Dendritic cell treated with granulocyte-macrophage colony-stimulating factor and Interleukin-4, amounts not matched to agents 40 ng/mL and 50 ng/mL, for 4 days (primary cell): ENCODE measurements around the gene SLC9C2.
"Not testable (repeated sequence)": the region's sequence is repeated elsewhere in the genome, so short reads cannot be mapped to it uniquely, and the experiment has no call there.

ENCODE experiments used
- H3K27ac Mint-ChIP-seq: one replicate; pipeline ENCODE4 v1.8.0; 2022; ENCODE audit warnings: mild to moderate bottlenecking, mixed read lengths
- H3K27me3 Mint-ChIP-seq: one replicate; pipeline ENCODE4 v1.8.0; 2022; ENCODE audit warnings: mild to moderate bottlenecking, mixed read lengths
- H3K36me3 Mint-ChIP-seq: one replicate; pipeline ENCODE4 v1.8.0; 2022; ENCODE audit warnings: low read depth, mixed read lengths
- H3K4me1 Mint-ChIP-seq: one replicate; pipeline ENCODE4 v1.8.0; 2022; ENCODE audit warnings: low read depth, mixed read lengths
- H3K4me3 Mint-ChIP-seq: one replicate; pipeline ENCODE4 v1.8.0; 2022; ENCODE audit warnings: mild to moderate bottlenecking, moderate library complexity, mixed read lengths
- H3K9me3 Mint-ChIP-seq: one replicate; pipeline ENCODE4 v1.8.0; 2022; ENCODE audit warnings: mixed read lengths
- intact Hi-C: fragments of 100-400 bp; cut with micrococcal nuclease; formaldehyde crosslinking; loops from one replicate; pipeline ENCODE4 v1.15.0; 2022

SLC9C2 gene

GRCh38 chr1:173608503-173609216, 5.8 kb upstream of the SLC9C2 start:
- Mint-ChIP-seq H3K36me3 (no peaks in the 10 kb centered on the region), H3K9me3 (peaks cover 9% of the 10 kb centered on the region), H3K27ac (no peak overlapping the region), H3K27me3 (no peaks in the 10 kb centered on the region), H3K4me1 (peaks cover 4% of the 10 kb centered on the region), H3K4me3 (no peak overlapping the region)
- intact Hi-C loops = no loop called here

- no peak overlapping the region for H3K4me3 Mint-ChIP-seq
- H3K9me3 Mint-ChIP-seq = no peaks in the 10 kb centered on the region
- no peaks in the 10 kb centered on the region for H3K27me3 Mint-ChIP-seq
- no peaks in the 10 kb centered on the region for H3K36me3 Mint-ChIP-seq
- H3K4me1 Mint-ChIP-seq = peaks cover 13% of the 10 kb centered on the region
- intact Hi-C loops = no loop called here
- H3K27ac Mint-ChIP-seq = no peak overlapping the region
Measured at GRCh38 chr1:173601588-173601987, 1.3 kb downstream of the SLC9C2 start.

- Mint-ChIP-seq H3K27me3 (no peaks in the 10 kb centered on the region), H3K27ac (no peak overlapping the region), H3K4me3 (no peak overlapping the region)
Measured at GRCh38 chr1:173596097-173596825, 6.6 kb downstream of the SLC9C2 start.

GRCh38 chr1:173591138-173591537, 11.7 kb downstream of the SLC9C2 start:
- H3K4me3 Mint-ChIP-seq, intact Hi-C loops, H3K36me3 Mint-ChIP-seq, H3K27ac Mint-ChIP-seq, H3K4me1 Mint-ChIP-seq, H3K9me3 Mint-ChIP-seq, H3K27me3 Mint-ChIP-seq: not testable (repeated sequence)

More at GRCh38 chr1:173596097-173596825, 6.6 kb downstream of the SLC9C2 start:
- H3K4me1 Mint-ChIP-seq = no peaks in the 10 kb centered on the region
- no peaks in the 10 kb centered on the region for H3K9me3 Mint-ChIP-seq
- H3K36me3 Mint-ChIP-seq = no peaks in the 10 kb centered on the region
- intact Hi-C loops = no loop called here

GRCh38 chr1:173590557-173590956, 12.3 kb downstream of the SLC9C2 start:
- Mint-ChIP-seq H3K27ac (no peak overlapping the region), H3K4me3 (no peak overlapping the region), H3K4me1 (no peaks in the 10 kb centered on the region), H3K27me3 (no peaks in the 10 kb centered on the region), H3K9me3 (no peaks in the 10 kb centered on the region), H3K36me3 (no peaks in the 10 kb centered on the region)
- intact Hi-C loops = no loop called here

- H3K9me3 Mint-ChIP-seq = no peaks in the 10 kb centered on the region
- H3K36me3 Mint-ChIP-seq = no peaks in the 10 kb centered on the region
- H3K27me3 Mint-ChIP-seq = no peaks in the 10 kb centered on the region
- no peaks in the 10 kb centered on the region for H3K4me1 Mint-ChIP-seq
- H3K4me3 Mint-ChIP-seq = no peak overlapping the region
- intact Hi-C loops = no loop called here
- no peak overlapping the region for H3K27ac Mint-ChIP-seq
Measured at GRCh38 chr1:173581383-173582079, 21.3 kb downstream of the SLC9C2 start.

GRCh38 chr1:173580658-173581057, 22.2 kb downstream of the SLC9C2 start:
- Mint-ChIP-seq H3K36me3 (no peaks in the 10 kb centered on the region), H3K4me1 (no peaks in the 10 kb centered on the region), H3K9me3 (no peaks in the 10 kb centered on the region), H3K4me3 (no peak overlapping the region), H3K27ac (no peak overlapping the region), H3K27me3 (no peaks in the 10 kb centered on the region)
- intact Hi-C loops = no loop called here

GRCh38 chr1:173580071-173580470, 22.8 kb downstream of the SLC9C2 start:
- H3K9me3 Mint-ChIP-seq = no peaks in the 10 kb centered on the region
- intact Hi-C loops = no loop called here
- H3K27me3 Mint-ChIP-seq = no peaks in the 10 kb centered on the region
- H3K36me3 Mint-ChIP-seq = no peaks in the 10 kb centered on the region
- no peak overlapping the region for H3K27ac Mint-ChIP-seq
- no peak overlapping the region for H3K4me3 Mint-ChIP-seq
- no peaks in the 10 kb centered on the region for H3K4me1 Mint-ChIP-seq

GRCh38 chr1:173573596-173573995, 29.3 kb downstream of the SLC9C2 start:
- Mint-ChIP-seq H3K4me1 (no peaks in the 10 kb centered on the region), H3K4me3 (no peak overlapping the region), H3K36me3 (no peaks in the 10 kb centered on the region), H3K9me3 (no peaks in the 10 kb centered on the region), H3K27me3 (no peaks in the 10 kb centered on the region), H3K27ac (no peak overlapping the region)
- intact Hi-C loops = no loop called here

GRCh38 chr1:173572201-173572873, 30.5 kb downstream of the SLC9C2 start:
- Mint-ChIP-seq H3K9me3 (peaks cover 7% of the 10 kb centered on the region), H3K27ac (no peak overlapping the region), H3K27me3 (no peaks in the 10 kb centered on the region), H3K4me3 (no peak overlapping the region), H3K4me1 (no peaks in the 10 kb centered on the region), H3K36me3 (no peaks in the 10 kb centered on the region)
- intact Hi-C loops = no loop called here

- H3K9me3 Mint-ChIP-seq = peaks cover 22% of the 10 kb centered on the region
- H3K27me3 Mint-ChIP-seq = no peaks in the 10 kb centered on the region
- intact Hi-C loops = no loop called here
- H3K4me1 Mint-ChIP-seq = no peaks in the 10 kb centered on the region
- no peak overlapping the region for H3K27ac Mint-ChIP-seq
- no peak overlapping the region for H3K4me3 Mint-ChIP-seq
- no peaks in the 10 kb centered on the region for H3K36me3 Mint-ChIP-seq
Measured at GRCh38 chr1:173570370-173571007, 32.4 kb downstream of the SLC9C2 start.

GRCh38 chr1:173568483-173568882, 34.4 kb downstream of the SLC9C2 start:
- Mint-ChIP-seq H3K27ac (no peak overlapping the region), H3K36me3 (no peaks in the 10 kb centered on the region), H3K27me3 (no peaks in the 10 kb centered on the region), H3K4me1 (no peaks in the 10 kb centered on the region), H3K4me3 (no peak overlapping the region), H3K9me3 (peaks cover 22% of the 10 kb centered on the region)
- intact Hi-C loops = no loop called here

GRCh38 chr1:173563846-173564245, 39.0 kb downstream of the SLC9C2 start:
- H3K27me3 Mint-ChIP-seq, intact Hi-C loops, H3K36me3 Mint-ChIP-seq, H3K4me3 Mint-ChIP-seq, H3K27ac Mint-ChIP-seq, H3K4me1 Mint-ChIP-seq: not testable (repeated sequence)
- peaks cover 22% of the 10 kb centered on the region for H3K9me3 Mint-ChIP-seq
